Measurements from ENCODE around the gene PALD1.

PALD1 gene

DNA sequence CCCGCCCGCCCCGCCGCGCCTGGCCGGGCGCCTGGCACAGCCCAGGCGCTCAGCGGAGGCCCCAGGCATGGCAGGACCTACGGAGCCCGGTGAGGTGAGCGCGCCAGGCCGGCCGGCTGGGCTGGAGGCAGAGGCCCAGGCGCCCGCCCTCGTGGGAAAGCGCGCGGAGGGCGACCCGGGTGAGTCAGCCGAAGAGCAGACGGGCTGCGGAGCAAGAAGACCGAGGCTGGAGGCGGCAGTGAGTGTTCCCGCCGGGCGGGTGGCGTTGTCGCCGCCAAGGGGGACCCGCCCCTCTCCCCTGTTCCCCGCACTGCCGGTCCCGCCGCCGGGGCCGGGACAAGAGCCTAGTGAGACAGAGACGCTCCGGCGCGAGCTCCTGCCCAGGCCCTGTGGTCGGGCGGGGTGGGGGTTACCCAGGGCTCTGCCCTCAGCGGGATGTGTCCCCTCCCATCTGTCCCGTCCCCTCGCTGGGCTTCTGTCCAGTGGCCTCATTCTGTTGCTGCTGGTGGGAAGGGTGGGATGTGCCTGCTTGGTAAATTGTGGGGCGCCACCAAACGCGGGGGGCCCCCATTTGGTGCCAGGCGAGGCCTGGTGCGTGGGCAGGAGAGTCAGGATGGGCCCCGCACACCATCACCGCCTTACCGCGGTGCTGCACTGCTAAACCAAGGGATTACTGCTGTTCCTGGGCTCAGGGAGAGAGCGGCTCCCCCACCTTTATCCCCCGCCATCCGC lies 20.1 kb upstream of the PALD1 start:
- DNase-seq = no peak

DNA sequence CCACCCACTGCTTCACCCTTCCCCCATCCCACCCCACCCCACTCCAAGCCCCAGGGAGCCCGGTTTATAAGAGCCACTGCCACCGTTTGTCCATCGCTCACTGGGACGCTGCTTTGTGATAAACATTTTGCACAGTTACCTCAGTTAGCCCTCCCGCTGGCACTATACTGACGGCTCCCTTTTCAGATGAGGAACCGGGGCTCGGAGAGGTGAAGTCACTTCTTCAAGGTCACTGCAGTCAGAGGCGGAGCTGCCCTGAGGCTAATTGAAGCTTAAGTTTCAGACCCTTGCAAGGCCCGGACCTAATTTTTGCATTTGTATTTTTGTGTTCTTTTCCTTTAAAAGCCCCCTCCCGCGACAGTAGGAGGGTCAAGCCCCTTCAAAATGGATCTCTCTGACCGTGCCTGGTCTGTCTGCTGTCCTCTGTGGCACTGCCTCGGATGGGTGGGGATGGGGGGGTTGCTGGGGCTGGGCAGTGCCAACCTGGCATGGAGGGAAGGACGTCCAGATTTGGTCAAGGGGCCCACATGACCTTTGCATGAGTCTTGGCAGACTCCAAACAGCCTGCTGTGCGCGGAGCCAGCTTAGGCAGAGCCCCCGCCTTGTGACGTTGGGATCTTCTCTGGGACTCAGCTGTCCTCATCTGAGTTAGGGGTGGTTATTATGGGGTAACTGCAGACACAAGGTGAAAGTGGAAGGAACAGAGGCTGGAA lies 19.4 kb upstream of the PALD1 start:
- DNase-seq = no peak

GRCh38 chr10:70459774-70460490 lies 18.6 kb upstream of the PALD1 start:
- no peak for DNase-seq

DNA sequence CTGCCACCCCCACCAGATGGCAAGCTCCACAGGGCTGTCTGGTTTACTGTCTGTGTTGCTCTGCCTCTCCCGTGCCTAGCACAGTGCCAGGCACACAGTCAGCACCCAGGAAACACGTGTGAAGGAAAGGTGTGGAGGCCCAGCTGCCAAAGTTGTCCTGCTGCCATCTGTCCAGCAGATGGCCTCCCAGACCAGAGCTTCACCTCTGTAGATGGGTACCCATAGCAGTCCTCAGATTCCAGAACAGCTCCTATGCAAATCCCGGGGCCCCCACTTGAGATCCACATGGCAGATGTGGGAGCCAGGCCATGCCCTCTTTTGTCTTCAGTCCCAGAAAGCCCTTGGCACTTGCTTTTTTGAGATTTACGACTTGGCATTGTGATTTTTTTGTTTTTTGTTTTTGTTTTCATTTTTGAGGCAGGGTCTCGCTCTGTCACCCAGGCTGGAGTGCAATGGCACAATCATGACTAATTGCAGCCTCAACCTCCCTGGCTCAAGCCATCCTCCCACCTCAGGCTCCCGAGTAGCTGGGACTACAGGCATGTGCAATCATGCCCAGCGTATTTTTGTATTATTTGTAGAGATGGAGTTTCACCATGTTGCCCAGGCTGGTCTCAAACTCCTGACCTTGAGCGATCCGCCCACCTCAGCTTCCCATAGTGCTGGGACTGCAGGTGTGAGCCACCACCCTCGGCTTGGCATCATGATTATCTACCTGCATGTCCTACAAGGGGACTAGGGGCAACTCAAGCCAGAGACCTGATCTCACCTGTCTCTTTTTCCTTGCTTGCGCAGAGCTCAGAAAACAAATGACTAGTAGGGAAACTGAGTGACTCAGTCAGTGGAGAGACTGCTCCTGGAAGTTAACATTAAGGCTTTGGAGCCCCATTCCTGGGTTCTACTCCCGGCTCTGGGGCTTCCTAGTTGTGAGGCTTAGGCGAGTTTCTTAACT lies 16.9 kb upstream of the PALD1 start:
- DNase-seq = peak; percentile 38

DNA sequence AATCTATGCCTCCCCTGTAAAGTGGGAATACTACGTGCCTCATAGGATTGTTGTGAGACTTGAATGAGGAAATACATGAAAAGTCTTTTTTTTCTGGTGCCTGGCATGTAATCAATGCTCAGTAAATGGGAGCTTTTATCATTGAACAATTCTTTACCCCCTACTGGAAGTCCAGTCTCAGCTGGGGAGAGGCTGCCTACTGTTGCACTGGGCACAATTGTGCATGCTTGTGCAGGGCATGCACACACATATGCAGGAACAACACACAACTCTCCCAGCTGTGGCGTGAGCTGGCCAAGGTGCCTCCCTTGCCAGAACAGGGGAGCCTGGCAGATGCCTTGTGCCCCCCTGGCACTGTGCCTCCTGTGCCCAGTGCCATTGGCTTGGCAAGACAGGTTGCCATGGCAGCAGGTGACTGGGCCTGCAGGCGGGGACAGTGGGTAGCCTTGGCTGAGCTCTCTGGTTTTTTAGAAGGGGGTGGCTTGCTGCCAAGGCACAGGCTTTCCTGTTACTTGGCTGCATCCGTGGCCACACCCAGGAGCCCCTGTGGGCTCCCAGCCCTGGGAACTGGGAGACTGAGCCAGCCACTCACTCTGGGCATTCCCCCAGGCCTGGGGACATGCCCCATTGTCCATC lies 16.1 kb upstream of the PALD1 start:
- DNase-seq = peak; percentile 76

DNA sequence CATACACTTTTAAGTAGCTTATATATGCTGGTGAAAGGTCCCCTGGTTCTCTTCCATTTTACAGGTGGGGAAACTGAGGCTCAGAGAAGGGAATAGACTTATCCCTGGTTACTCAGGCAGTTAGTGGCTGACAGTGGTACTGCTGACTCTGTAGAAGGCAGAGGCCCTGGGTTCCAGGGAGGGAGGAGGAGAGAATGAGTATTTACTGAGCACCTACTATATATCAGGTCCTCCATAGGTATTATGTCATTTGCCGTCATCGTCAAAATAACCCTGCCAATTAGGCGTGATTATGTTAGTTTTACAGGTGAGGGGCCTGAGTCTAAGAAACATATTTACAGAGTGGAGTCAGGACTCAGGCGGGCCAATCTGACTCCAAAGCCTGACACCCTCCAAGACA lies 13.3 kb upstream of the PALD1 start:
- no peak for DNase-seq

- DNase-seq = no peak
Observed at GRCh38 chr10:70465832-70466231, 12.7 kb upstream of the PALD1 start.

- DNase-seq = no peak
Observed at GRCh38 chr10:70466951-70467350, 11.6 kb upstream of the PALD1 start.

GRCh38 chr10:70472799-70473454 lies 5.6 kb upstream of the PALD1 start:
- no peak for DNase-seq

DNA sequence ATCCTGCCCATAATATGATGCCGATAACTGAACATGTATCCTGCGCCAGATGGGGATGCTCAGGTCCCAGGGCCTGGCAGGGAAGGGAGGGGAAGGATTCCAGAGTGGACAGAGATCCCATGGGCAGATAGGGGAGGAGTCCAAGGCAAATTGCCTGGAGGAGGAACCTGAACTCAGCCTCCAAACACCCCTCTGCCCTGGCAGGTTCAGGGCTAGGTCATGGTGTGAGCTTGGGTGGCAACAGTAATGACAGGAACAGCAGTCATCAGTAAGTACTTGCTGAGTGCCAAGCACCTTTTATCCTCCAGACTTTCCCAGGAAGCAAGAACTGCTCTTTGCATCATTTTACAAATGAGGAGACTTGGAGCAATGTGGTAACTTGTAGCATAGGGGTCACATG lies 3.8 kb upstream of the PALD1 start:
- DNase-seq = no peak

DNA sequence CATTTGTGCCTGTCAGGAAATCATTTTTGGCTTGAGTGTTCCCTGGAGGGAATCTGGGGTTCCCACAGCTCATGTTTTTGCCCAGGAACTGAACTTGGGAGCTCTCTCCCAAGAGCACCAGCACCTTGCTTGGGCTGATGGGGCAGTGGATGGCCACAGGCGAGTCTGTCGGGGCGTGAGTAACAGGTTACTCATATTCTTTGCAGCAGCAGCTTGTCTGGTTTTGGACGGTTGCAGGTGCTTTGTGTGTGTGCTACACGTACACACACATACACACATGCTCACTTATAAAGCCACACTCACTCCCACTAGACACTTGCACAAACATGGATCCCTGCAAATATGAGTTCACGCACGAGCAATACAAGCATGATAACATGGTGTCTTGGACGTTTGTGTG lies 2.9 kb upstream of the PALD1 start:
- DNase-seq = no peak

DNA sequence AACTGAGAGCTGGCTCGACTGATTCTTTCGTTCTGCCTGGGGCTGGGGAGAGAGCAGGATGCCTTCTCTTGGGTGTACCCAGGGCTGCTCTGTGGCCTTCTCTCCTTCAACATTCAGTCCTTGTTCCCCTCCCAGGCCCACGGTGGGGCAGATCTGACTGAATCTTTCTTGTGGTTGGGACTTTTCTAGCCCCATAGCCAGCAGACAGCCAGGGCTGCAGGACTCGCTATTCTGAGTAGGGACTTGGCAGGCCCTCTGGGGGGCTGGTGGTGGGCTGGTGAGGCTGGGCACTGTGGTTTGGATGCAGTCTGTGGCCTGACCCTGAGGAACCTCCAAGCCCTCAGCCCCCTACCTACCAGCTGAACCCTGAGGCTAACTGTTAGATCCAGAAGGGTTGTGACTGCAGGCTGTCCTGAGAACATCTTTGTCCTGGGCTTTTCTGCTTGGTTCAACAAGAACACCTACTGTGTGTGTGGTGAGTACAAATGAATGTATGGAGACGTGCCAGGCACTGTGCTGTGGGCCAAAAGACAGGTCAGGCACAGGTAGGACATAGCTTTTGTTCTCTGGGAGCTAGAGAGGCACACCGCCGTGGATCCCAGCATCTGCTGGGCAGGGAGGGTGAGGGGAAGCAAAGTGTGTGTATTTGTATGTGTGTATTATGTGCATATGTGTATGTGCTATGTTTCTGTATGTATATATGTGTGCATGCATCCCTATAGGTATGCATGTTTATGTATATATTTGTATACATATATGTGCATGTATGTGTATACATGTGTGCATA lies 2.1 kb upstream of the PALD1 start:
- DNase-seq = no peak

GRCh38 chr10:70477661-70478162 lies 855 bp upstream of the PALD1 start:
- no peak for DNase-seq

GRCh38 chr10:70479165-70479581 lies 606 bp downstream of the PALD1 start:
- DNase-seq = no peak

GRCh38 chr10:70479626-70480238 lies 1.2 kb downstream of the PALD1 start:
- DNase-seq = no peak

DNA sequence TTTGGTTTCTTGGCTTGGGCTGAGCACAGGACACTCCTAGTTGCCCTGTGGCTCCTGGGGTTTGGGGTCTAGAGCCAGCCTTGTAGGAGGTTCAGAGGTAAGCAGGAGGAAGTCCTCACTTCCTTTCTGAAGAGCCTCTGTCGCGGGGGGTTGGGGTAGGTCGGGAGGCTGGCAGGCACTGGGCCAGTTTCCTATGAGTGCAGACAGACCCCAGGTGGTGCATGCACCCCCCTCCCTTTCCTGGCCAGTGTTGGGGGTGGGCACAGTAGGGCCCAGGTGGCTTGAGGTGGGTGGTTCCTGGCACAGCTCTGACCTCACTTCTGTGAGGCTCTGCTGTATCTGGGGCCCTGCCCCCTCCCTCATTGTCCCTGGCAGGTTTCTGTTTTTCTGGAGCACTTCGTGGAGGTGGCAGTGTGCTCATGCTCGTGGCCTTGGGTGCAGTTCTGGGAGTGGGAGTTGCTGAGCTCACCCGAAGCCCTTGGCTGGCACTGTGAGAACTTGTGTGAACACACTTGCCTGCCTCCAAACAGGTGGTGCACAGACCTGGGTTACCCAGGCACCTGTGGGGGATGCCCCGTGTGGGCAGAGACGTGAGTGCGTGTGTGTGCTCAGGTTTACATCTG lies 1.8 kb downstream of the PALD1 start:
- DNase-seq = no peak

- DNase-seq = no peak
Observed at GRCh38 chr10:70481105-70481504, 2.5 kb downstream of the PALD1 start.

DNA sequence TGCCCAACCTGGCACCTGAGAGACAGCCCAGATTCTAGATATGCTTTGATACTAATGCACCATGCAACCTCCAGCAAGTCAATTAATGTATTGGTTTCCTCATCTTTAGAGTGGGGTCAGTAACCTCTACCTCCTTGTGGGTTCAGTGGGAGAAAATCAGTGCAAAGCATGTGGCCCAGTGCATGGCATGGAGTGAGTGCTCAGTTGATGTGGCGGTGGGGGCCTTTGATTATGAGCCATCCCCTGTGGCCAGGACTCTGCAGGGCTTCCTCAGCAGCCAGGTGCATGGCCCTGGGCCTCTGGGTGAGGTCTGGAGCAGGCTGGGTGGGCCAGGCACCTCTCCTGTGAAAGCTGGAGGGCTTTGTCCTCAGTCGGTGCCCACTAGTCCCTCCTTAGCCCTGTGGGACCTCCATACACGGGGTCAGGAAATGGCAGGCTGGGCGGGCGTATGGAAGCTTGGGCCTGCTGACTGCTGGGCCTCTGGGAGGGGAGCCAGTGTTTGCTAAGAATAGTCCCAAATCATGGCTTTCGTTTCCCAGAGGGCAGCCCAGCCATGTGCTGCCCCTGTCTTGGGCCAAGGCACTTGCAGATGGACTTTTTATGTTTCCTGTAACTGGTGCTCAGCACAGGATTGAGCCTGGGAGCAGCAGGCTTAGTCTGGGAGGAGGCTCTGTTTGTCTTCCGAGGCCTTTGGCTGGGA lies 3.4 kb downstream of the PALD1 start:
- DNase-seq = peak; percentile 48

All from midbrain (tissue), 1 donor.